Osteoblast (primary cell): ENCODE data around the gene NXT2. TPM values are rescaled to one million over a fixed set of nuclear protein-coding genes. Genes with fewer than 3 reads are reported as not detected.

Experiments
- DNase-seq: peaks from one replicate; pipeline ENCODE4 v3.0.0; 2011; ENCODE audit warnings: low spot score, mixed read lengths; ENCODE audit not compliant: insufficient read length; ENCODE audit errors: missing footprints
- H2AFZ ChIP-seq: 2 replicates; pipeline ENCODE4 v1.6.0; 2011; ENCODE audit warnings: mild to moderate bottlenecking, low read length
- H3K27ac ChIP-seq: 2 replicates; pipeline ENCODE4 v1.5.1; 2011; ENCODE audit warnings: mild to moderate bottlenecking, low read depth, low read length, moderate library complexity
- H3K27me3 ChIP-seq: 2 replicates; pipeline ENCODE4 v1.6.0; 2012; ENCODE audit warnings: mild to moderate bottlenecking, control low read depth, inconsistent platforms, low read length, moderate library complexity; ENCODE audit not compliant: insufficient read depth
- H3K36me3 ChIP-seq: 2 replicates; pipeline ENCODE4 v1.5.1; 2011; ENCODE audit warnings: mild to moderate bottlenecking, low read length, control low read depth, moderate library complexity; ENCODE audit not compliant: insufficient read depth
- H3K4me1 ChIP-seq: 2 replicates; pipeline ENCODE4 v1.5.1; 2011; ENCODE audit warnings: mild to moderate bottlenecking, low read length, control low read depth, moderate library complexity; ENCODE audit not compliant: insufficient read depth
- H3K4me2 ChIP-seq: 2 replicates; pipeline ENCODE4 v1.6.0; 2011; ENCODE audit warnings: mild to moderate bottlenecking, low read length; ENCODE audit not compliant: insufficient read depth
- H3K4me3 ChIP-seq: fragments of 200-600 bp; sonication (generic); 3 replicates; pipeline ENCODE4 v1.5.1; 2012; ENCODE audit warnings: mild to moderate bottlenecking, low read length, inconsistent platforms; ENCODE audit not compliant: insufficient read depth
- H3K79me2 ChIP-seq: 2 replicates; pipeline ENCODE4 v1.6.0; 2012; ENCODE audit warnings: mild to moderate bottlenecking, low read length, control low read depth, inconsistent platforms; ENCODE audit not compliant: insufficient read depth
- H3K9me3 ChIP-seq: 2 replicates; pipeline ENCODE4 v1.5.1; 2011; ENCODE audit warnings: low read depth, low read length, control low read depth
- H4K20me1 ChIP-seq: 2 replicates; pipeline ENCODE4 v1.6.0; 2012; ENCODE audit warnings: mild to moderate bottlenecking, low read length, control low read depth; ENCODE audit not compliant: insufficient read depth
- CTCF ChIP-seq: IDR thresholded peaks from 2 replicates; pipeline ENCODE4 v1.5.1; 2011; ENCODE audit warnings: mild to moderate bottlenecking, low read depth, low read length, moderate library complexity; ENCODE audit errors: extremely low read depth
- total RNA-seq: library from RNA; depleted of rRNA; stranded (reverse); fragments of >200 nt; gene quantifications from 2 replicates; pipeline ENCODE4 v1.2.3, GENCODE V29; 2012

The NXT2 gene
- total RNA-seq, 1 donor, result 10.9 TPM

GRCh38 chrX:109533005-109533404 lies 3.6 kb upstream of the NXT2 start:
- Histone ChIP-seq H3K4me1 (peaks cover 6% of the 10 kb centered on the region), H4K20me1 (no peaks in the 10 kb centered on the region), H3K9me3 (no peaks in the 10 kb centered on the region), H3K4me2 (no peak overlapping the region), H3K36me3 (no peaks in the 10 kb centered on the region), H2AFZ (no peak overlapping the region), H3K27me3 (peaks cover 11% of the 10 kb centered on the region), H3K4me3 (no peak overlapping the region), H3K79me2 (no peaks in the 10 kb centered on the region), H3K27ac (no peak overlapping the region)
- TF ChIP-seq CTCF, result no peak
- no peak for DNase-seq

DNA sequence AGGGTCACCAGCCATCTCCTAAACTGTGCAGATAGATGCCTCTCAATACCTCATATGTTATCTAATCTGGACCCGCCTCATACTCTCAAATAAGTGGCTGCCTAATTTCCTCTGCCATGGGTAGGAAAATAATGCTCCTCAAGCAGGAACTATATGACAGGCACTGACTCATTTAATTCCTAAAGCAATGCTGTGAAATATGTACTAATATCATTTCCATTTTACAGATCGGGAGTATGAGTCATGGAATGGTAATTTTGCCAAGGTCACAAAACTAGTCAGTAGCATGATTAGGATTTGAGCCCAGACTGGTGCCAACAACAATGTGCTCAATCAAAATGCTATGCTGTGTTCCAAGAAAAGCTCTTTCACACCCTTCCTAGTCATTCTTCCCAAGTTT lies 3.0 kb upstream of the NXT2 start:
- DNase-seq, result no peak
- peaks cover 8% of the 10 kb centered on the region for H3K4me1 ChIP-seq
- no peak overlapping the region for H3K4me3 ChIP-seq
- no peaks in the 10 kb centered on the region for H3K79me2 ChIP-seq
- no peaks in the 10 kb centered on the region for H3K36me3 ChIP-seq
- no peaks in the 10 kb centered on the region for H4K20me1 ChIP-seq
- H2AFZ ChIP-seq, result no peak overlapping the region
- no peaks in the 10 kb centered on the region for H3K9me3 ChIP-seq
- H3K27ac ChIP-seq, result no peak overlapping the region
- no peak for TF ChIP-seq CTCF
- no peak overlapping the region for H3K4me2 ChIP-seq
- H3K27me3 ChIP-seq, result peaks cover 11% of the 10 kb centered on the region

GRCh38 chrX:109534933-109535332 lies 1.7 kb upstream of the NXT2 start:
- Histone ChIP-seq H3K4me2 (no peak overlapping the region), H3K27ac (no peak overlapping the region), H3K27me3 (peaks cover 11% of the 10 kb centered on the region), H2AFZ (no peak overlapping the region), H3K36me3 (no peaks in the 10 kb centered on the region), H3K79me2 (no peaks in the 10 kb centered on the region), H4K20me1 (no peaks in the 10 kb centered on the region), H3K9me3 (no peaks in the 10 kb centered on the region), H3K4me3 (no peak overlapping the region), H3K4me1 (peaks cover 8% of the 10 kb centered on the region)
- DNase-seq, result no peak
- TF ChIP-seq CTCF, result no peak

GRCh38 chrX:109535578-109535977 lies 1.1 kb upstream of the NXT2 start:
- Histone ChIP-seq H3K9me3 (no peaks in the 10 kb centered on the region), H3K79me2 (no peaks in the 10 kb centered on the region), H3K36me3 (no peaks in the 10 kb centered on the region), H4K20me1 (no peaks in the 10 kb centered on the region), H3K27me3 (peaks cover 9% of the 10 kb centered on the region), H3K4me2 (no peak overlapping the region), H2AFZ (no peak overlapping the region), H3K4me3 (no peak overlapping the region), H3K27ac (no peak overlapping the region), H3K4me1 (peaks cover 8% of the 10 kb centered on the region)
- DNase-seq, result no peak
- no peak for TF ChIP-seq CTCF
